NCI-H446 (cell line): ENCODE data around the gene BCKDHA.
"Not testable (repeated sequence)": the region's sequence is repeated elsewhere in the genome, so short reads cannot be mapped to it uniquely, and the experiment has no call there.

ENCODE experiments used
- DNase-seq, 2 experiments: peaks; one replicate each; lab custom pipeline; 2025; lab: John Stamatoyannopoulos, UW

BCKDHA gene

DNA sequence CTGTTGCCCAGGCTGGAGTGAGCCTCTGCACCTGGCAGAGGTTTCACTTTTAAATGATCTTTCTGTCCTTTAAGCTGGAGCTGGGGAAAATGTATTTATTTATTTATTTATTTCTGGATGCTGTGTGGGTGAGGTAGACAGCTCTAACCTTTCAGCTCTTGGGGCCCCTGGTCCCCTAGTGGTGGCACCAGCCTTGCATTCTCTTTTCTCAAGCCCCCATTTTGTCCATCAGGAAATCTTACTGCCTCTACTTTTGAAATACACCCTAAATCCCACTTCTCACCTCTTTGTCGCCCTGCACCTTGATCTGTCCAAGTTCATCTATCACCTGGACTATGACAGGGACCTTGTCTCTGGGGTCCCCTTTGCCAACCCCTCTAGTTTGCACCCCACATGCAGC lies 31.5 kb upstream of the BCKDHA start:
- DNase-seq: no peak

DNA sequence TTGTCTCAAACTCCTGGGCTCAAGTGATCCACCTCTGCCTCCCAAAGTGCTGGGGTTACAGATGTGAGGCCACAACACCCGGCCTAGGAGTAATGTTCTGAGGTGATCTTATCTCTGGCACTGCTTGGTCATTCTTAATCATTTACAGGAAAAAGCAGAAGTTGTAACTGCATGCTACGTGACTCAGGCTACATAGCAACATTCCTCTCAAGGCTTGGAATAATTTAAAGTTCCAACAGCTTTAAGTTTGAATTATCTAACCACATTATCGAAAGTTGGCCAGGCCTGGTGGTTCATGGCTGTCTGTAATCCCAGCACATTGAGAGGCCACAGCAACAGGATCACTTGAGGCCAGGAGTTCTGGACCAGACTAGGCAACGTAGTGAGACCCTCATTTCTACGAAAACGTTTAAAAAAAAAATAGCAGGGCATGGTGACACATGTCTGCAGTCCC lies 29.7 kb upstream of the BCKDHA start:
- no peak for DNase-seq

DNA sequence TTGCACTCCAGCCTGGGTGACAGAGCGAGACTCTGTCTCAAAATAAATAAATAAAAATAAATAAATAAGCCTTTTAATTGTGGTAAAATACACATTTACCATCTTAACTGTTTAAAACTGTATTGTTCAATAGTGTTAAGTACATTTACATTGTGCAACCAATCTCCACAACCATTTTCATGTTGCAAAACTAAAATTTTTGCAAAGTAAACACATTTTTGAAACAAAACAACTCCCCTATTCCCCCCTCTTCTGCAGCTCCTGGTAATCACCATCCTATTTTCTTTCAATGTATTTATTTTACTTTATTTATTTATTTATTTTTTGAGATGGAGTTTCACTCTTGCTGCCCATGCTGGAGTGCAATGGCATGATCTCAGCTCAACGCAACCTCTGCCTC lies 27.8 kb upstream of the BCKDHA start:
- no peak for DNase-seq

DNA sequence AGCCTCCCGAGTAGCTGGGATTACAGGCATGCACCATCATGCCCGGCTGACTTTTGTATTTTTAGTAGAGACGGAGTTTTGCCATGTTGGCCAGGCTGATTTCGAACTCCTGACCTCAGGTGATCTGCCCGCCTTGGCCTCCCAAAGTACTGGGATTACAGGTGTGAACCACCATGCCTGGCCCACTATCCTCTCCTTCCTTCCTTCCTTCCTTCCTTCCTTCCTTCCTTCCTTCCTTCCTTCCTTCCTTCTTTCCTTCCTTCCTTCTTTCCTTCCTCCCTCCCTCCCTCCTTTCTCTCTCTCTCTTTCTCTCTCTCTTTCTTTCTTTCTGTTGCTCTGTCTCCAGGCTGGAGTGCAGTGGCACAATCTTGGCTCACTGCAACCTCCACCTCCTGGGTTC lies 26.5 kb upstream of the BCKDHA start:
- not testable (repeated sequence) for DNase-seq

DNA sequence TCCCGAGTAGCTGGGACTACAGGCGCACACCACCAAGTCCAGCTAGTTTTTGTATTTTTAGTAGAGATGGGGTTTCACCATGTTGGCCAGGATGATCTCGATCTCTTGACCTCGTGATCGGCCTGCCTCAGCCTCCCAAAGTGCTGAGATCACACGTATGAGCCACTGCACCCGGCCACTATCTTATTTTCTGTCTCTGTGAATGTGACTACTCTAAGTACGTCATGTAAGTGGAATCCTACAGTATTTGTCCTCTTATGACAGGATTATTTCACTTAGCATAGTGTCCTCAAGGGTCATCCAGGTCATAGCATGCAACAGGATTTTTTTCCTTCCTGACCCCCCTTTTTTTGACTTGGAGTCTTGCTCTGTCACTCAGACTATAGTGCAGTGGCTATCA lies 26.1 kb upstream of the BCKDHA start:
- no peak for DNase-seq

DNA sequence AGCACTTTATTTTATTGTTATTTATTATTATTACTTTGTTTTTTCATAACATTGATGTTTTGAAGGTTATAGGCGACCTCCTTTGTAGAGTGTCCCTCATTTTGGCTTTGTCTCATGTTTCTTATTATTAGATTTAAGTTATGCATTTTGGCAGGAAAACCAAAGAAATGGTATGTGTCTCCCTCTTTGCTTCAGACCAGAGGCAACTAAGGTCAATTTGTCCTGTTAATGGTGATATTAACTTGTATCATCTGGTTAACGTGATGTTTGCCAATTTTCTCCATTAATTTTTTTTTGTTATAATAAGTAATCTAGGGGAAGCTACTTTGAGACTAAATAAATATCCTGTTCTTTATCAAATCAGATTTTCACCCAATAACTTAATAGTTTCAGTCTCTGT lies 25.1 kb upstream of the BCKDHA start:
- DNase-seq: no peak

DNA sequence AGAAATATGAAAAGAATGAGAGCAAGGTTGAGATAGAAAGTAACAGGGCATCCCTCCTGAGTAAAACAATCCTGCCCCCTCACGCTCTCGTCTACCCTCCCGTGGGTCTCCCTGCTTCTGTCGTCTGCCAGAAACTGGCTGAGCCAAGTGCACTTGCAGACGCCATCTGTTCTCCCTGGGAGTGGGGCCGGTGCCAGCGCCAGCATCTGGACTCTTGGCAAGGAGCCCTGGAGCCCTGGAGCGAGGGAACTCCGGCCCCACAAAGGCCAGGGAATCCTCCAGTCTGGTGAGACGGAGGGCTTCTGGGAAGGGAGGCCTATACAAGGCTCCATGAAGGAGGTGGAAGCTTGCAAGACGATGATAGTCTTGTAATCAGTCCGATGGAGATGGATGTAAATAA lies 23.6 kb upstream of the BCKDHA start:
- peak; percentile 95 to 99 for DNase-seq

DNA sequence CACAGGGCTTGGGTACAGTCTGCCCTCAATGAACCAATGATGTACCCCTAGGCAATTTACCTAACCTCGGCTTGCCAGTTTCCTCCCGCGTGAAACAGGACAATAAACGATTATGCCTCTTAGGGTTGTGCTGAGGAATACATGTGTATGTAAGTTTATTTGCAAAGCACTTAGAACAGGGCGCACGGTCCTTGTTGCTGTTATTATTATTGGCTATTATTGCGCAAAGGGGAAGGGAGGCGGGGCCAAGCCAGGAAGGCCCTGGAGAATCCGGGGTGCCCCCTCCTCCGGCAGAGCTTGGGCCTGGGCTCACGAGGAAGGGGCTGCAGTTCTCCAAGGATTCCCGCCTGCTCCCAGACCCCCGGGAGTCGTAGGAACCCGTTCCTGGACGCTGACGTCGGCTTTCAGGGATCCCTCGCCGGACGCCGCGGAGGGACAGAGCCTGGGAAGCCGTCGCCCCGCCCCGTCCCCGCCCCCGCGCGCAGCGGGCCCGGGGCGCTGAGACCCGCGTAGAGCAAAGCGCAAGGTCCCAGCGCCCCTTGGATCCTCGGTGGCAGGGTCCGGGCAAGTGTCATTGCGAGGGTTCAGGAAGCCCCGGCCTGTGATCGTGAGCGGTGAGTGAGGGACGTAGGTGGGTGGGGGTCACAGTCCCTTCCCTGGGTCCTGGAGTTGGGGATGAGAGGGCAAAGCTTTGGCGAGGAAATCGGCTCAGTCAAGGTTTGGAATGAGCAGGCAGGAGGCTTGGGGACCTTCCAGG lies 21.2 kb upstream of the BCKDHA start, which contains the start of gene TMEM91:
TSS of gene TMEM91 (plus strand) at position 293 of the 757 bp plus-strand sequence. CDS start 1,777 bp downstream, outside the sequence.
- no peak for DNase-seq

DNA sequence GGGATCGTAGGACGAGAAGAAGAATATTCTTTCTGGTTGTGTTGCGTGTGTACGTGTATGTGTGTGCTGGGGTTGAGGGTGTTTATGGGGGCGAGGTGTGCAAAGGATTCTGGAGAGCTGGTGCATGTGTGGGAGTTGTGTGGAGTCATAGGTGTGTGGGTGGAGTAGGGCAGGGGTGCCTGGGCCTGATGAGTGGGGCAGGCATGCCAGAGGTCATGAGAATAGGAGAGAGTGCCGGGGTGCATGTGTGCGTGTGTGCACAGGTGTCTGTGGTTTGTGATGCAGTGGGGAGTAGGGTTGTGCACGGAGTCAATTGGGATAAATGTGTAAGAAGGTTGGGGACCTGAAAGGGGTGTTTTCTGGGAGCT lies 20.6 kb upstream of the BCKDHA start:
- DNase-seq: no peak

DNA sequence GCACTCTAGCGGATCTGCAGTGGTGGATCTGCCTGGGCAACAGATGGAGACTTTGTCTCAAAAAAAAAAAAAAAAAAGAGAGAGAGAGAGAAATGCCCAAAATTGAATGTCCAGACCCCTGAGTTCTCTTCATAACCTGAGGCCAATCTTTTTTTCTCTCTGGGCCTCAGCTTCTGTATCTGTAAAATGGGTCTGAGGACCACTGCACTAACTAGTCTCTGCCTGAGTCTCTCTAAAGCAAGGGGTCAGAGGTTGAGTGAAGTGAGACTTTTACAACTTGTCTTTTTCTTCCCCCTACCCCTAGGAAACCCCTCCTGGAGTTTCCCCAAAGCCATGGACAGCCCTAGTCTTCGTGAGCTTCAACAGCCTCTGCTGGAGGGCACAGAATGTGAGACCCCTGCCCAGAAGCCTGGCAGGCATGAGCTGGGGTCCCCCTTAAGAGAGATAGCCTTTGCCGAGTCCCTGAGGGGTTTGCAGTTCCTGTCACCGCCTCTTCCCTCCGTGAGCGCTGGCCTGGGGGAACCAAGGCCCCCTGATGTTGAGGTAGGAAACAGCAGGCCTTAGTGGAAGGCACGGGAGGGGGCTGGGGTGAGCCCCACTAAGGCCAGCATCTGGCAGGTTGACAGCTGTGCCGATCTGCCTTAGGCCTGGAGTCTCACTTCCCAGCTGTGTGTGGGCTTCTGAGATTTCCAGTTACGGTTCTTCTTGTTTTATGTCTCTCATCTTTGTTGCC lies 19.5 kb upstream of the BCKDHA start:
- DNase-seq: no peak

DNA sequence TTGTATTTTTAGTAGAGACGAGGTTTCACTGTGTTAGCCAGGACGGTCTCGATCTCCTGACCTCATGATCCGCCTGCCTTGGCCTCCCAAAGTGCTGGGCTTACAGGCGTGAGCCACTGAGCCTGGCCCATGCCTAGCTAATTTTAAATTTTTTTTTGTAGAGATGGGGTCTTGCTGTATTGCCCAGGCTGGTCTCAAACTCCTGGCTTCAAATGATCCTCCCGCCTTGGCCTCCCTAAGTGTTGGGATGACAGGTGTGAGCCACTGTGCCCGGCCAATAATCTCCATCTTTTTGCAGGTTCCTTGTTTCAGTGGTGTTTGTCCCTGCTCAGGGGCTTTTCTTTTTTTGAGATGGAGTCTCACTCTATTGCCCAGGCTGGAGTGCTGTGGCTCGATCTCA lies 16.1 kb upstream of the BCKDHA start:
- DNase-seq: not testable (repeated sequence)

DNA sequence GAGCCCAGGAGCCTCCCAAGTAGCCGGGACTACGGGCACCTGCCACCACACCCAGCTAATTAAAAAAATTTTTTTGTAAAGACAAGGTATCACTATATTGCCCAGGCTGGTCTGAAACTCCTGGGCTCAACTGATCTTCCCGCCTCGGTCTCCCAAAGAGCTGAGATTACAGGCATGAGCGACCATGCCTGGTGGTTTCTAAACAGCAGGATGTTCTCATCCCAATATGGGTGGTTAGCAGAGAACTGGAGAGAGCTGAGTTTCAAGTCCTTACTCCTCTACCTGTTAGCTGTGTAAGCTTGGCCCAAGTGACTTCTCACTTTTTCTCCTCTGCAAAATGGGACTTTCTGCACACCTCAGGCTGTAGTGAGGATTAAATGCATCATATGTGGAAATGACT lies 13.3 kb upstream of the BCKDHA start:
- no peak for DNase-seq

DNA sequence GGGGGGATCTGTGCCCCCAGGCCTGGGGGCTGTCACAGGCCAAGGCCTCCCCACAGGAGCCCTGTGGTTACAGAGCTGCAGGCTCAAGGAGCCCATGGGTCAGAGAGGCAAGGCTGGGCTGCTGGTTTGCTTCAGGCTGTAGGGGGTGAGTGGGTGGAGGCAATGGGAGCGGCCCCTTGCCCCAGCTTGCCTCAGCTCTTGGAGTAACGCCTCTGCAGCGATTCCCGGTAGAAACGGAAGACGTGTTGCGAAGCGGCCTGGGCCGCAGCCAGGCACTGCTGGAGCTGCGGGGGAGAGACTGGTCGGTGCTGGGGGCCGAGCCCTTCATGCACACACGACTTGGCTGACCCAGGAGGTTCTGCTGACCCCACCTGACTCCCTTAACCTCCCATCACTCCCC lies 11.2 kb upstream of the BCKDHA start:
- no peak for DNase-seq

DNA sequence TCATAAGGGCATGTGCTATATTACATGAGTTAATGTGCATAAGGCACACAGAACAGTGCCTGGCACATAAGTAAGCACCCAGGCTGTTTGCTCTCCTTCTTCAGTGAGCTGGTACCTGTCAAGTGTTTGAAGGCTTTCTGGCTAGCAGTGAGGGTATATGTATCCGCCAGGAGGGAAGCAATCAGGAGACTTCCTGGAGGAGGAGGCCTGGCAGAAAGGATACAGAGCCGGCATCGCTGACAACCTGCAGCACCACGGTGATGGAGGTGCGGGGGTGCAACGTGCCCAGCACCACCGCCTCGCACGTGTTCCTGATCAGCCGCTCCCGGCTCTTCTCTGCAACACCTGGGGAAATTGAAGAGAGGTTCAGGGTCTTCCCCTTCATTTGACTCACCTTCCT lies 6.0 kb upstream of the BCKDHA start:
- DNase-seq: no peak

DNA sequence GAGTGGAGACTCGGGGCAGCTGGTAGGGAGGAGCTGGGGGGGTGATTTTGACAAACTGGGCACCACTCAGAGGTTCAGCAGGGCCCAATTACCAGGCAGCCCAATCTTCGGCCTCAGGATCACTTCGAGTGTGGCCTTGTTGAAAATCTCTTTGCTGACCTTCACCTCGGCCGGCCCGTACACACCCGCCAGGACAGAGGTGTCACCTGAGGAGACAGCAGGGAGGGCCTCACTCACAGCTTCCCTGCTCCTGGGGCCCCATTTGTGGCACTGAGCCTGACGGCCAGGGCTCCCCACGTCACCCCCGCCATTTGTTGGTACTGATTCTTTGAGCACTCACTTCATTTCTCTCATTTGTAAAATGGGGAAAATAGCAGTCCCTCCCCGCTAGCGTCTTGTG lies 4.8 kb upstream of the BCKDHA start:
- DNase-seq: no peak

DNA sequence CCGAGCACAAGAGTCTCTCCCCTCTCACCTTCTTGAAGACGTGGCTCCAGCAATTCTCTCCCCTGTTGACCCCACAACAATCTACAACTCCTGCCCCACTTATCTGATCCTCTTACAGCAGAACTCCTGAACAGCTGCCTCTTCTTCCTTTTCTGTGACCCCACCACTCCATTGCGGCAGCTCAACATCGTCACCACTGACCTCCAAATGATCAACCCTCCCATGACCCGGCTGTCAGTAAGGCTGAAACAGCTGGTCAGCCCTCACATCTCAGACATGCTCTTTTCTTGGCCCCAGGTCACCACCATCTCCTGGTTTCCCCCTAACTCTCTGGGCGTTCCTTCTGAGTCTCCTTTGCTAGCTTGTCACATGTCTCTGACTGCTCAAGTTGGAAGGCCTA lies 2.3 kb upstream of the BCKDHA start:
- no peak for DNase-seq

DNA sequence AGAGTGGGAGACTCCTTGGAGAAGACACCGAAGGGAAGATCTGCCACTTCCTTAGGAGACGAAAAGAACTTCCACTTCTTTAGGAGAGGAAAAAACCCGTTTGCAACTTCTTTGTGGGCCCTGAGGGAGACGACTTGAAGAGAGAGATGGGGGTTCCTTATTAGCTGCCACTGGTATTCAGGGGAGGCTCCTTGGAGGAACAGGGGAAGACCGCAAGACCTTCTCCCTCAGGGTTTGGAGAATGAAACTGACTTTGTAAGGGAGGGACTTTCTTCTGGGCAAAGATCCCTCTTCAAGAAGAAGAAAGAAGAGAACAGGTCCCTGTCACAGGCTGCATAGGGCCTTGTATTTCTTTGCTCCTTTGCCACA lies 416 bp downstream of the BCKDHA start:
- no peak for DNase-seq

DNA sequence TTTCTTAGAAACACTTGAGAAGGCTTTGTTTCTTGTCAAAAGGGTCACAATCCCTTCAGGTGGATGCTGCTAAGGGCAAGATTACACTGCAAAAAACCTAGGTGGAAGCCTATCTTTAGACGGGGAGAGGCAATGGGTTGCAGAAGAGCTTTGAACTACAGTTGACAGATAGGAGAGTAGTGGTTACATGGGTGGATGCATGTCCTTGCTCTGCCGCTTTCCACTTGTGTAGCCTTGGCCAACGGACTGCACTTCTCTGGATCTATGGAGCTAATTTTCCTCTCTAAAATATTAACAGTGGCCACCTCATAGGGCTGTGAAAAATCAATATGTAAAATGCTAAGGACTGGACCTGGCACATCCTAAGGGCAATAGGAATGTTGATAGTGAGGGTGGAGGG lies 980 bp downstream of the BCKDHA start:
- no peak for DNase-seq

DNA sequence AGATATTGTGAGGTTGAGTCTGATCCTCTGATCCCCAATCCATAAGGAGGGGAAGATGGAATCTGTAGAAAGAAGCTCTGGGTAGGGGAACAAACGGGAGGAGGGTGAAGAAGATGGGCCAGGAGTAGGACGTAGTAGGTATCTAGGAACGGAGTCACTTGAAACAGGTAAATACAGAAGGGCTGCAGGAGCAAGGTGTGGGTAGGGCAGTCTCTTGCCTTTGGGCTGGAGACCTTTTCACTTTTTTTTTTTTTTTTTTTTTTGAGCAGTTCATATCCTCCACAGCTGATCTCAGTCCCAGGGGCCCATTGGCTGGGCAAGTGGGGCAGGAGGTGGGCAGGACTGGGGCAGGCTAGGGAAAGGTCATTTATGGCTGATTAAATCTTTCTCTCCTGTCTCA lies 1.5 kb downstream of the BCKDHA start:
- no peak for DNase-seq

DNA sequence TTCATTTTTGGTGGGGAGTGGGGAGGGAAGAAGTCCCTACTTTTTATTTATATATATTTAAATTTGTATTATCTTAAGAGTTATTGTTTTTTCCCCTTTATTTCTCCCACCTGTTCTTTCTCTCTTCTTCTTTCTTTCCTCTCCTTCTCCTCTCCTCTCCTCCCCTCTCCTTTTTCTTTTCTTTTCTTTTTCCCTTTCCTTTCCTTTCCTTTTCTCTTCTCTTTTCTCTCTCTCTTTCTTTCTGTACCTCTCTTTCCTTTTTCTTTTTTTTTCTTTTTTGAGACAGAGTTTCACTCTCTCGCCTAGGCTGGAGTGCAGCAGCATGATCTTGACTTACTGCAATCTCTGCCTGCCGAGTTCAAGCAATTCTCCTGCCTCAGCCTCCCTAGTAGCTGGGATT lies 1.9 kb downstream of the BCKDHA start:
- DNase-seq: no peak

DNA sequence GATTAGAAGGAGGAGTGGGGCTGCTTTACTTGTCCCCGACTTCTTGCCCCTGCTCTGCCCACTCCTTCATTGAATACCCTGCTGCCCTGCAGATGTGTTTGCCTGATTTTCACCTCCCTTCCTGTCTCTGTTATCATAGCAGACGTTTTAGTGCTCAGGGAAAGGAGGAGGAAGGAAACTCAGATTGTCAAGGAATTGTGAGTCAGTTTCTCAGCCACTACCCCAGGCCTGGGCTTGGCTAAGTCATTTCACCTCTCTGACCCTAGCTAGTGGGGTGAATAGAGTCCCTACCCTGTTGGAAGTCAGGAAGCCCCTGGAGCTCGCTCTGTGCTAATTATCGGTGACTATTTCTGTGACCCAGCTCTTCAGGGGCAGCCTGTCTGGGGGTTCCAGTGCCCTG lies 3.9 kb downstream of the BCKDHA start:
- DNase-seq: no peak

DNA sequence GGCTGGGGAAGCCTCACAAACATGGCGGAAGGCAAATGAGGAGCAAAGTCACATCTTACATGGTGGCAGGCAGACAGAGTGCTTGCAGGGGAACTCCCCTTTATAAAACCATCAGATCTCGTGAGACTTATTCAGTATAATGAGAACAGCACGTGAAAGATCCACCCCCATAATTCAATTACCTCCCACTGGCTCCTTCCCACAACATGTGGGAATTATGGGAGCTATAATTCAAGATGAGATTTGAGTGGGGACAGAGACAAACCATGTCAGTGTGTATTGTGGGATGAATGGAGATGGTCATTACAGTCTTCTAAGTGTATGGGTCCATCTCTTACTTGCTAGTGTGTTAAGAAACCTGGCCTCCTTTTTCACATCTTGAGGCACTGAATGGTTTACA lies 4.4 kb downstream of the BCKDHA start:
- no peak for DNase-seq

DNA sequence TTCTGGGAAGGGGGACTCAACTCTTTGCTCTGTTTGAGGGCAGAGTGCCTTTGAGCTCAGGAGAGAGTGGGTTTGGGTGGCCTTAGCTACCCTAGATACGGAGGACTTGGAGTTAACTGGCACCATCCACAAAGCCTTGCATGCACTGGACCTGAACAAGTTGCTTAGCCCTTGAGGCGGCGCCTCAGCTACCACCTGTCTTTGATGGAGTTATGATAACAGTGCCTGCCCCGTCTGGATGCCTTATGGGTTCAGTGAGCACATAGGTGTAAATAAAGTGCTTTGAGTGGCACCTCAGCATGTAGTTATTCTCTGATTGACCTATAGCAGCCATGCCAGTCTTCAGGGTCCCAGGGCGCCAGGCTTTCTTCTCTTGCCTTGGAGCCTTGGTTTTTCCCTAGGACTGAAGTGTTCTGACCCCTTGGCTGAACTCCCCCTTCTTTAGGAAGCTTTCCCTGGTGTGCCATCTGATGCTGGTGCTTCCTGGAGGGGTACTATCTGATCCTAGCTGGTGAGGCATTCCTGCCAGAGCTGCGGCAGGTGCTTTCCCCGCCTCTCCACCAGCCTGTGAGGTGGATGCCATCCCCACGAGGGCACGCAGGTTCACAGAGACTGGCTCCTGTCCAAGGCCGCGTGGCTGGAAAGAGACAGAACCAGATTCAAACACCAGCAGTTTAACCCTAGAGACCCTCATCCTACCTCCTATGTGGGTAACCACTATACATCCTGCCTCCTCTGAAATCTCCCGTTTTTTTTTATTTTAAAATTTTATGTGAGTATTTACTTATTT lies 5.8 kb downstream of the BCKDHA start:
- DNase-seq: no peak
